Midbrain (tissue), 1 donor: ENCODE results near the gene PFKP.

ENCODE experiments used
- DNase-seq: peaks from one replicate; lab custom pipeline; 2025; lab: John Stamatoyannopoulos, UW

PFKP gene

GRCh38 chr10:3067118-3067858 lies at the start of gene PFKP:
Gene PFKP (plus strand): TSS chr10:3067548. CDS start chr10:3067596, 48 bp downstream.
- peak; percentile 13 for DNase-seq

DNA sequence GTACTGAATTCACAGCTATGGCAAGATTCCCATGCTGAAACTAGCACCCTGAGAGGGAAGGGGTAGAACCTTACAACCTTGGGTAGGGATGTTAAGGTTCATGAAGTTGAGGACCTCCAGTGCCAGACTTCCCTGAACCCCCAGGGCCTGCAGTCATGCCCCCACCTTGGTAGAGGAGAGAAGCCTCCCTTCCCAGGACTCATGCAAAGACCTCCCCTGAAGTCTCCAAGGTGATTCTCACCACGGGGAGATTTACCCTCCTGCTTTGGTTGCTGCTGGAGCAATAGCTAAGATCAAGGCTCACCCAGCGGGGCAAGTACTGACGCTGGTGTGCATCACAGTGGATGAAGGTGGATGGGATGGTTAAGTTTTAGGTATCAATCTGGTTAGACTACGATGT lies 49.1 kb upstream of the PFKP start:
- DNase-seq: no peak

- no peak for DNase-seq
Observed at GRCh38 chr10:3020311-3020710, 47.0 kb upstream of the PFKP start.

DNA sequence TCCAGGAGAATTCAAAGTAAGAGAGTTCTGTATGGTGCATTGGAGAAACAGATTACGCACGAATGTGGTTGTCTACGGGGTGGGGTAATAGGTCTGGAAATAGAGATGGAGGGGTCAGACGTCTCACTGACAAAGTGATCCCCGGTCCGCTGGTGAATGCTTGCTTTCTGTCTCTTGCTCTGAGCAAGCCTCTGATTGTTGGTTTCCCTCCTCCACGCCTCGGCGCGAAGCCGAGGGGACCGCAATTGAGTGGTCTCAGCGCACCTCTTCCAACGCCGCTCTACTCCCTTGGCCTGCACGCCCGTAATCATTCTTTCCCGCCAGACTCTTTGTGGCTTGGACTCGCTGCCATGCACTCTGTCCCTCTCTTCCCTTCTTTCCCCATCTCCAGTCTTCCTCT lies 46.5 kb upstream of the PFKP start:
- DNase-seq: no peak

GRCh38 chr10:3022027-3022426 lies 45.3 kb upstream of the PFKP start:
- no peak for DNase-seq

DNA sequence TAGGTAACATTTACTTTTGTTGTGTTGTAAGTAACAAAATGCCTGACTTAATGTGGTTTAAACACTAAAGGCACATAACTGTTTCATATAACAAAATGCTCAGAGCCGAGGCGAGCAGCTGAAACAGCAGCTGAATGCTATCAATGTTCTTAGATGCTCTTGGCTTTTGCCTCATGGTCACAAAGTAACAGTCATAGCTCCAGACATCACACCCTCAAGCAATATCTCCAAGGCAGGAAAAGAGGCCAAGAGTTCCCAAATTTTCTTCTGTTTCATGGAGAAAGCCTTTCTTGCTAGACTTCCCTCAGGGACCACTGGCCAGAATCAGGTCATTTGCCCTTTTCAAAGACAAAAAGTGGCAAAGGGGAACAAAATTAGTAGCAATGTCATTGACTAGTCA lies 43.5 kb upstream of the PFKP start:
- DNase-seq: no peak

GRCh38 chr10:3025026-3025683 lies 42.2 kb upstream of the PFKP start:
- peak; percentile 14 for DNase-seq

DNA sequence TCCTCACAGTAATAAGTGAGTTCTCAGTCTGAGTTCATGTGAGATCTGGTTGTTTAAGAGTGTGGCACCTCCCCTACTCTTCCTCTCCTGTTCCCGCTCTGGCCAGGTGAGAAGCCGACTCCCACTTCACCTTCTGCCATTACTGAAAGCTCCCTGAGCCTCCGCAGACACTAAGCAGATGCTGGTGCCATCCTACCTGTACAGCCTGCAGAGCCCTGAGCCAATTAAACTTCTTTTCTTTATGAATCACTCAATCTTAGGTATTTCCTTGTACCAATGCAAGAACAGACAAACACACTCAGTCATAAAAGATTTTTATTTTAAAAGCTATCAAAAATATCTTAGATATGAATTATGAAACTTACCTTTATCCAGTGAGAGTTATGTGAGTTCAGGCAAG lies 39.5 kb upstream of the PFKP start:
- no peak for DNase-seq

DNA sequence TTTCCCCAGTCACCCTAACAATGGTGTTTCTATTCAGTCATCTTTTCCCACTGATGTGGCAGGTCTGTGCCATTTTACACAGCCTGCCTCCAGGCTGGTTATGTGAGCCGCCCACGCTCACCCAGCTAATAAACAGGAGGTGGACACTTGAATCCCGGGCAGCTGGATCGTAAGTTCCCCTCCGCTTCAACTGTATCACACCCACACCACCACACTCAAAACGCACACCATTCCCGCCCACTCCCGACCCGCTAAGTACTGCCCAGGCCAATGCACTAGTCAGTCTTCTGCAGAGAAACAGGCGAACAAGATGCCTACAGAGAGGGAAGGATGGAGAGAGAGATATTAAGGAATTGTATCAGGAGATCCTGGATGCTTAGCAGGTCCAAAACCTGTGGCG lies 38.9 kb upstream of the PFKP start:
- no peak for DNase-seq

DNA sequence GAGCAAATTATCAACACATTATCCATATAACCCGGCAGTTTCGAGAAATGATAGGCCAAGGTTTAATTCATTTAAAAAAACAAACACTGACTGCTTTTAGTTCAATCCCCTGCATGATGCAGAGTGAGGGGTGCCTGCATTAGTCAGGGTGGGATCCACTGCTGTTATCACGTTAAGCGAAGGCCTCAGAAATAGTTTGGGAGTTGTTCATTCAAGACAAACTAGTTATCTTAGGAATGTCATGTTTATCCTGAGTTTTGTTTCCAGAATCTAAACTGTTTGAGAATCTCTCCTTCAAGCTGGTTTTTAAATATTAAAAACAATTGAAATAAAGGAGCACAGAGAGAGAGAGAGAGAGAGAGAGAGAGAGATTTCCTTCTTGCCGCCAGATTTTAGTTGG lies 36.6 kb upstream of the PFKP start:
- DNase-seq: no peak

DNA sequence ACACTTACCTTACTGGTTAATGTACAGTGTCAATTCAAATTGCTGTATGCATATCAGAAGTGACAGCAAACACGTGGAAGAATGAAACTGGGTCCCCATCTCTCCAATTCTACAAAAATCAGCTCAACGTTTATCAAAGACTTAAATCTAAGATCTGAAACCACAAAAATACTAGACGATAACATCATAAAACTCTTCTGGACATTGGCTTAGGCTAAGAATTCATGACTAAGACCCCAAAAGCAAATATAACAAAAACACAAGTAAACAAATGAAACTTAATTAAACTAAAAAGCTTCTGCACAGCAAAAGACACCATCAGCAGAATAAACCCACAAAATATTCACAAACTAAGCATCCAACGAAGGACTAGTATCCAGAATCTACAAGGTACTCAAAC lies 35.9 kb upstream of the PFKP start:
- DNase-seq: no peak

GRCh38 chr10:3033925-3034324 lies 33.4 kb upstream of the PFKP start:
- DNase-seq: no peak

- DNase-seq: no peak
Observed at GRCh38 chr10:3034616-3035015, 32.7 kb upstream of the PFKP start.

GRCh38 chr10:3036155-3037021 lies 31.0 kb upstream of the PFKP start:
- DNase-seq: no peak

DNA sequence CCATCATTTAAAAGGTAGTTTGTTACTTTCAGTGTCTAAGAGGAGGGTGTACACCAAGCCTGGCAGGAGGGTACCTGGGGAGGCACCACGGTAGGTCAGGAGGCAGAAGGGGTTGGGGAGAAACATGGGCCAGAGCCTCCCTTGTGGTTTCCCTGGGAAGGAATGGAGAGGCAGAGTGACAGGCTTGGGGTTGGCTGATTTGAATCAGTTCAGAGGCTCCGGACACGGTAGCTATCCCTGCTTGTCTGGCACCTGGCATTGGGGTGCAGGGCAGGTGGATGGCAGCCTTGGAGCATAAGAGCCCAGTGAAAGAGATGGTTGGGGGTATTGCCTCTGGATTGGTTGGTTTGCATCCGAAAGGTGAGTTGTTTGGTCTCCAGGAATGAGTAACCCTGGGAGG lies 30.2 kb upstream of the PFKP start:
- DNase-seq: no peak

- no peak for DNase-seq
Observed at GRCh38 chr10:3040069-3040468, 27.3 kb upstream of the PFKP start.

DNA sequence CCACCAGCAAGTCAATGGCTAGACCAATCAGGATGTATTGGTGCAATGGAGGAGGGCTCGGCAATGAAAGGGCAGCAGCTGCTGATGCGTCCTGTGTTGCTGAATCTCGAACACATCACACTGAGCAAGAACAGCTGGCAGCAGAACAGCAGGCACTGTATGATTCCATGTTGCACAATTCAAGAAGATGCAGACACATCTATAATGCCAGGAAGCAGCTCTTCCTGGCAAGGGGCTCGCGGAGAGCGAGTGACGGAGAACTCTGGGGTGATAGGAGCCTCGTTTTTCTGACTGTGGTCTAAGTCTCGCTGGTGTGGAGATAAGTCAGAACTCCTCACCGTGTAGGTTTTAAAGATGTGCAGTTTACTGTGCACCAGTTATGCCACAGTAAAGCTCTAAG lies 24.8 kb upstream of the PFKP start:
- no peak for DNase-seq

DNA sequence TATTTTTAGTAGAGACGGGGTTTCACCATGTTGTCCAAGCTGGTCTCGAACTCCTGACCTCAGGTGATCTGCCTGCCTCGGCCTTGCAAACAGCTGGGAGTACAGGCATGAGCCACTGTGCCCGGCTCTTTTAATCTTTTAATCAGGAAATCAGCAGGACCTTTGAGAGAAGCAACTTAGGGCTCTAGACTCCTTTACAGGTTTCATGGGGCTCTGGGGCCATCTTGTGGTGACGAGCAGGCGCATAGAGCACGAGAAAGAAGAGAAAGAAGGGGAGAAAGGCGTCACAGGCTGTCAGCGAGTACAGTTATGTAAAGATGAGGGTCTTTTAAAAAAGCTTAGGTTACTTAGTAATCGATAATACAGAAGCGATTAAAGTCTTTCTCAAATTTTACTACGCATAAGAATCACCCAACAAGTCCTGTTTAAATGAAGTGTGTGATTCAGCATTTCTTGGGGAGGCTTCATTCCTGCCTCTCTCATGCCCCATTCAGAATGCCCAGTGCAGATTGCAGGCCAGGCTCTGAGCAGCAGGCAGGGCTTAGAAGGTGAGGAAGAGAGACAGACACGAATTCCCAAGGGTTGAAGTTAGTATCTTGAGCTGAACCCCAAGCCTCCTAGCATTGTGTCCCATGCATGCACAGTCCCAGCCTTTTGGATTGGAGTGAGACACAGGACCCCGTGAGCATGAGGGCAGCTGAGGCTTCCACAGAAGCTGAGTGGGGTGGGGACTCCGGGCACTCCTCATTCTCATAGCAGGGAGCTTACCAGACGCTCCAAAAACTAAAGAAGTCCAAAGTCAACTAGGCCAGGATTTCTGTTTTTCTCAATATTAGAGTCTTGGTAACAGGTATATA lies 23.6 kb upstream of the PFKP start:
- DNase-seq: peak; percentile 77

GRCh38 chr10:3045471-3046209 lies 21.7 kb upstream of the PFKP start:
- DNase-seq: no peak

- DNase-seq: no peak
Observed at GRCh38 chr10:3046210-3046779, 21.1 kb upstream of the PFKP start.
